ENCODE data around the gene HSPA5. TPM values are rescaled to one million over a fixed set of nuclear protein-coding genes. Genes with fewer than 3 reads are reported as not detected.

HSPA5 gene
- total and polyA plus RNA-seq, 10 of the 15 experiments (the other 5 are each of a cell fraction or from before 2014, with no cell fraction given): 39.8 to 517 (median 105) TPM

GRCh38 chr9:125241863-125242739, 958 bp upstream of the HSPA5 start (continued):
- TF ChIP-seq CUX1 (IDR thresholded peaks at IDR 0.05; ENCODE audit: insufficient replicate concordance, low read depth, low read length): no peak
- TF ChIP-seq RCOR1 (conservative IDR thresholded peaks at IDR 0.05; ENCODE audit: low read depth, low read length): no peak
- TF ChIP-seq NR2C2 (IDR thresholded peaks at IDR 0.05; ENCODE audit: borderline replicate concordance, control insufficient read depth, insufficient read length, low read depth): peak; percentile 57
- no peak for TF ChIP-seq HSF1 (IDR thresholded peaks at IDR 0.05; ENCODE audit: low read depth, low read length)
- TF ChIP-seq CHD1 (IDR thresholded peaks at IDR 0.05; ENCODE audit: low read depth, low read length): peak; percentile 87; the same call in 1 of the 2 replicates
- TF ChIP-seq ZNF687 (IDR thresholded peaks at IDR 0.05): peak; percentile 51; the same call in 1 of the 2 replicates
- TF ChIP-seq IKZF2 (IDR thresholded peaks at IDR 0.05): 0 out of 4 replicates have a peak, but pooled peaks of 1 of the 2 experiments have one; percentile 8
- TF ChIP-seq PAX8 (IDR thresholded peaks at IDR 0.05): 0 out of 2 replicates have a peak, but pooled peaks have one; percentile 38
- no peak for TF ChIP-seq ZSCAN29 (IDR thresholded peaks at IDR 0.05)
- TF ChIP-seq LARP7 (IDR thresholded peaks at IDR 0.05): peak; percentile 55; the same call in 1 of the 2 replicates
- TF ChIP-seq SMARCA5 (IDR thresholded peaks at IDR 0.05): 0 out of 2 replicates have a peak, but pooled peaks have one; percentile 58
- TF ChIP-seq GATAD2B (conservative IDR thresholded peaks at IDR 0.05; ENCODE audit: low read depth): peak; percentile 51; the same call in 1 of the 2 replicates
- TF ChIP-seq MTA3 (IDR thresholded peaks at IDR 0.05; ENCODE audit: borderline replicate concordance, low read length): peak; percentile 52; the same call in 1 of the 2 replicates
- TF ChIP-seq SIN3A (IDR thresholded peaks at IDR 0.05; ENCODE audit: low read depth, low read length): no peak
- TF ChIP-seq POLR2A (IDR thresholded peaks at IDR 0.05; ENCODE audit: low read depth, low read length): peak; percentile 36; the same call in 1 of the 2 replicates
- 0 out of 2 replicates have a peak, but pooled peaks have one; percentile 31 for TF ChIP-seq YY1 (IDR thresholded peaks at IDR 0.05; ENCODE audit: low read depth, low read length)
- TF ChIP-seq IKZF1 (conservative IDR thresholded peaks at IDR 0.05): 0 out of 2 replicates have a peak, but pooled peaks have one; percentile 3
